Measurements from ENCODE around the gene SCAPER.

The SCAPER gene

DNA sequence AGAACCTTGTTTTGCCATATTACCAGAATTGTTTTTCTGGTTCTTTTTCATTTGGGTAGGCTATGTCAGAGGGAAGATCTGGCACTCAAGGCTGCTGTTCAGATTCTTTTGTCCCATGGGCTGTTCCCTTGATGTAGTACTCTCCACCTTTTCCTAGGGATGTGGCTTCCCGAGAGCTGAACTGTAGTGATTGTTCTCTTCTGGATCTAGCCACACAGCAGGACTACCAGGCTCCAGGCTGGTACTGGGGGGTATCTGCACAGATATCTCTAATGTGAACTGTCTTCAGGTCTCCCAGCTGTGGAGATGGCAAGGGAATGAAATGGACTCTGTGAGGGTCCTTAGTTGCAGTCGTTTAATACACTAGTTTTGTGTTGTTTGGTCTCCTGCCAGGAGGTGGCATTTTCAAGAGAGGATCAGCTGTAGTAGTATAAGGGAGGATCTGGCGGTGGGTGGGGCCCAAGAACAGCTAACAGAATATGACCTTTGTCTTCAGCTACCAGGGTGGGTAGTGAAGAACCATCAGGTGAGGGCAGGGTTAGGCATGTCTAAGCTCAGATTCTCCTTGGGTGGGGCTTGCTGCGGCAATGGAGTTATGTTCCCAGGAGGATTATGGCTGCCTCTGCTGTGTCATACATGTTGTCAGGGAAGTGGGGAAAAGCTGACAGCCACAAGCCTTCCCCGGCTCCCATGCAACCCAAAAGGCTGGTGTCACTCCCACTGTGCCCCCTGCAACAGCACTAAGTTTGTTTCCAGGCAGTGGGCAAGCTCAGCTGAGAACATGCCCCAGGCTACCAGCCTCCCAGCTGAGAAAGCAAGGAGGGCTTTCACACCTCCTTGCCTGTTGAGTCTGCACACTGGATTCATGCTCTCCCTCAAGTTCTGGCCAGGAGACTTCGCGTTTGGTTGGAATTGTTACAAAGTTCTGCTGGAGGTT, 316.1 kb downstream of the SCAPER start:
- peak in 1 of 10 donors; percentile 61 for DNase-seq
- intact Hi-C loops (cut with DNase I) = no loop called here

DNA sequence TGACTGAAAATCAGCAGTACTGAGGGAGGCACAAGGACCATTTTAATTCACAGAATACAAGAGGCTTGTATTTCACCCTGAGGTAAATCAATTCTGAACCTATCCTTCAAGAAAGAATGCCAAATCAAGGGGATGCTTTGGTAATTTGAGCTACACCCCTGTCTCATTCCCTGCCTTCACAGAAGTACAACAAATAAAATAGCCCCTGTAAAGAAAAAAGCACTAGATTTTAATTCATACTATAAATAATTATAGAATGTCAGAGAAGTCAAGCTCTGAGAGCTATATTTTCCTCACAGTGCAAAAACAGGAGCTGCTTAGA, 319.6 kb downstream of the SCAPER start:
- no peak for DNase-seq
- intact Hi-C loops (cut with DNase I) = no loop called here

DNA sequence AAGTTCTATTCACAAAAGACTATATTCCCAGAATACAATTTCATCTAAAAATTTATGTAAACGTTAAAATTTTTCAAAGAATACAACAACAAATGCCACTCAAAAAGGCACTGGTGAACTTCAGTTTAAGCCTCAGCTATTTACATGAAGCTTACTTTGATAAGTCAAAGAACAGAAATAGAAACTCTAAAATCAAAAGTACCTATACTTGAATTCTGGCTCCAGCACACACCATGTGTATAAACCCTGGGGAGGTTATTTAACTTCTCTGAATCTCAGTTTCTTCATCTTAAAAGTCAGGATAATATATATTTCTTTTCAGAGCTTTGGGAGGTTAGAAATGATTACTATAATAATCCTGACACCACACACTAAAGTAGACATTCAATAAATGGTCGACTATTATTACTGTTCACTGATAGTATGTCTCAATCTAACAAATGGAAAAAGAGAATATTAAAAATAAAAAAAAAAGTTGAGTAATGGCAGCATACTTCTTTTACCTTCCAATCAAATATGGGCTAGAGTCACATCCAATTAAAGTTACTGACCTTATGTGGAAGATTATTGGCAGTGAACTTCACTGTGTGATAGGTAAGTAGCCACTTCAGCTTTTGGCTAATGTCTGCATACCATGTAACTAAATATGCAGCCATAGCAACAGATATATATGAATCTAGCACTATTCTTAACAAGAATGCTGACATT, 320.1 kb downstream of the SCAPER start:
- no peak for DNase-seq
- intact Hi-C loops (cut with DNase I) = no loop called here

DNA sequence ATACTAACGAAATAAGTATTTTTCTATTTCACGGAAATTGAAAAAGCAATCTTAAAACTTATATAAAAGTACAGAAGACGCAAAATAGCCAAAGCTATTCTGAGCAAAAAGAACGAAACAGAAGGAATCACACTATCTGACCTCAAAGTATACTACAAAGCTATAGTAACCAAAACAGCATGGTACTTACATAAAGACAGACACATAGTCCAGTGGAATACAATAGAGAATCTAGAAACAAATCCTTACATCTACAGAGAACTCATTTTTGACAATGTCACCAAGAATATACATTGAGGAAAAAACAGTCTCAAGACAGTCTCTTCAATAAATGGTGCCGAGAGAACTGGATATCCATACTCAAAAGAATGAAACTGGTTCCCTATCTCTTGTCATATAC, 322.6 kb downstream of the SCAPER start:
- no peak for DNase-seq
- intact Hi-C loops (cut with DNase I) = no loop called here

DNA sequence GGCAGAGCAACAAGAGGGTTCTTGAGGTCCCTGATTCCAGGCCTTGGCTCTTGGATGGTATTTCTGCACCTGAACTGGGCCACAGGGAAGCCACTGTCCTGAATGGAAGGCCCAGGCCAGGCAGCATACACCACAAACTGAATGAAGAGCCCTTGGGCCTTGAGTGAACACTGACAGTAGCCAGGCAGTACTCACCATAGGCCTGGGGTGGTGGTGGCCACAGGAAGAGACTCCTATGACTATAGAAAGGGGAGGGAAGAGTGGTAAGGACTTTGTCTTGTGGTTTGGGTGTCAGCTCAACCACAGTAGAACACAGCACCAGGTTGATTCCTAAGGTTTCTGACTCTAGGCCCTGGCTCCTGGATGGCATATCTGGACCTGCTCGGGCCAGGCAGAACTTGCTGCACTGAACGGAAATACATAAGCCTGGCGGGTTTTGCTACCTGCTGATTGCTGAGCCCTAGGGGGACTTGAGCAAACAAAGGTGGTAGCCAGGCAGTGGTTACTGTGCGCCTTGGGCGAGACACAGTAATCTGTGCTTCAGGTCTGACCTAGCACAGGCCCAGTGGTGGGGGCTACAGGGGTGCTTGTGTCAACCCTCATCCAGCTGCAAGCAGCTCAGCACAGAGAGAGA, 327.1 kb downstream of the SCAPER start:
- intact Hi-C loops (cut with DNase I) = no loop called here
- DNase-seq = no peak

DNA sequence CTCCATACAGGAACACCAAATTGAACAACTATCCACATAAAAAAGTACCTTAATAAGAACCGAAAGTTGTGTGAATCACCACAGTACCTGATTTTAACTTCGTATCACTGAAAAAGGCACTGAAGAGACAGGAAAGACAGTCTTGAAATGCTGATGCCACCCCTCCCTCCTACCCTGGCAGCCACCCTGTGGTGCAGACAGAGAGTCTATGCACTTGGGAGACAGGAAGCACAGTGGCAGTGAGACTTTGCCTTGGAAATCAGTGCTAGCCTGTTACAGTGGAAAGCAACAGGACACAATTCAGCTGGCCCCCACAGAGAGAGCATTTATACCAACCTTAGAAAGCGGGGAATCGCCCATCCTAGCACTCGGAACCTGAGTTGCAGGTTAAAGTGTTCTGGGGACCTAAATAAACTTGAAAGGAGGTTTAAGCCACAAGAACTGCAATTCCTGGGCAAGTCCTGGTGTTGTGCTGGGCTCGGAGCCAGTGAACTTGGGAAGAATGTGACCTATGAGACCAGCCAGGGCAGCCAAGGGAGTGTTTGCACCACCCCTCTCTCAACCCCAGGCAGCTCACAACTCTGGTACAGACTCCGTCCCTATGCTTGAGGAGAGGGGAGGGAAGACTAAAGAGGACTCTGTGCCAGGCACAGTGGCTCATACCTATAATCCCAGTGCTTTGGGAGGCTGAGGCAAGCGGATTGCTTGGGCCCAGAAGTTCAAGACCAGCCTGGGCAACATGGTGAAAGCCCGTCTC, 328.4 kb downstream of the SCAPER start:
- intact Hi-C loops (cut with DNase I) = no loop called here
- DNase-seq = peak in 2 of 10 donors; percentile 29 to 59

DNA sequence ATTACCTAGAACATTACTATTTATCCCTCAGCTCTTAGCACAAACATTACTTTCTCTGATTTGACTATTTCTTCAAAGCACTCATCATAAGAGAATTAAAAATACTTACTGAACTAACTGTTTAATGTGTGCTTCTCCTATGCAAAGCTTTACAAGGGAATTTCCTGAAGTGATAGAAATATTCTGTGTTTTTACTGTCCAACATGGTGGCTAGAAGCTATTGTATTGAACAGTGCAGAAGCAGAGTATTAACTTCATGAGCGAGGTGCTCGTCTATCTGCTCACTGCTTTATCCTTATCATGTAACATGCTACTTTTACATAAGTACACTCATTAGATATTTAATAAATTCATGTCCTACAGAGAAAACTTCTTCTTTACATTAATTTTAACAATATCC, 329.5 kb downstream of the SCAPER start:
- DNase-seq = no peak
- intact Hi-C loops (cut with DNase I) = no loop called here

DNA sequence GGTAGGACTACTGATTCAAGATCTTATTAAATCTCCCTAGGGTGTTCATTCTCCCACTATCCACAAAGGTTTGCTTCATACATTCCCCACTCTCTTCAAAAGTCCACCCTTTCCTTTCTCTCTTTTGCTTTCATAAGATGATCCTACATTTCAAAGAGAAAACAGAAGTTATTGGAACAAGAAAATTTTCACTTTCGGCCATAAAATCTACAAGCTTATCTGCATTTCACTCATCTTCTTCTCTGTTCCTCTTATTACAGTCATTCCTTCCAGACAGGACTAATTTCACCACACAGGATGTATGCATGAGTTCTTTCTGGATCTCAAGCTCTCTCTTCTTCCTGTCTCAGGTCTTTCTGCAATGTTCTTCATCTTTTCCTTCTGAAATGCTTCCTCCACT, 329.9 kb downstream of the SCAPER start:
- no peak for DNase-seq
- intact Hi-C loops (cut with DNase I) = no loop called here

DNA sequence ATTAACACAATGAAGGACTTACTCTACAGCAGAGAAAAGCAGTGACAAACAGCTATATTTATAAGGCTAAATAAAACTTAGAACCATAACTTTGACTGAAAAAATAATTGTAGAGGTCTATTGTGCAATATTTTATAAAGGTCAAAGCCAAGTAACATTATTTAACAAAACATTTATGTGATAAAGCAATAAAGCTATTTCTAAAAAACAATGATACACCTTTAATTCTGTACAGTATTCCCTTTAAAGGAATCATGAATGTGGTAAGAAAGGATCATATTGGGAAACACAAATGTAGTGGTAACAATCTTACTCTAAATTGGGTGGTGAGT, 332.2 kb downstream of the SCAPER start:
- no peak for DNase-seq
- intact Hi-C loops (cut with DNase I) = no loop called here

DNA sequence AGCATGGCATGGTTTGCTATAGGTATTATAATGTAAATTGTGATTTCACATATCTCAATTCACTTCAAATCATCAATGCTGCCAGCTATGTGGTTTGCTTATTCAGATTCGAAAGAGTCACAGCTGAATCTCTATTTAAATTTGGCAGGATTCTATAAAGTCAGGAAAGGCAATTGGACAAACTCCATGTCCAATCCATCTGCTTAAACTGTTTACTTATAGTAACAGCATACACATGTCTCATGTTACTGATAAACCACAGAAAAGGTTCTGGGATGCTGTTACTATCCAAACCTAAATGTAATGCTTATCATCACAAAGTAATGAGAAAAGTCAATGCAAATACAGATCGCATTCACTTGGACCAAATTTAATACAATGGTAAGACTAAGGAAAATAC, 338.9 kb downstream of the SCAPER start:
- no peak for DNase-seq
- intact Hi-C loops (cut with DNase I) = no loop called here

DNA sequence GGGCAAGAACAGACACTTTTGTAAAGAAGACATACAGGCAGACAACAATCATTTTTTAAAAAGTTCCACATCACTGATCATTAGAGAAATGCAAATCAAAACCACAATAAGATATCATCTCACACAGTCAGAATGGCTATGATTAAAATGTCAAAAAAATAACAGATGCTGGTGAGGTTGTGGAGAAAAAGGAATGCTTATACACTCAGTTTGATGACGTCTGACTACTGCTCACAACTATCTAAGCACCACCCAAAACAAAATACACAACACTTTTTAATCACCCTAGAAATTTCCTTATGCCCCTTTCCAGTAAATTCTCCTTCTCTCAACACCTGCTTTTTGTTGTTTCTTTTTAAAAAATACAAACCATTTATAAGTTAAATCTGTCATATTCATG, 339.8 kb downstream of the SCAPER start:
- intact Hi-C loops (cut with DNase I) = no loop called here
- DNase-seq = no peak

DNA sequence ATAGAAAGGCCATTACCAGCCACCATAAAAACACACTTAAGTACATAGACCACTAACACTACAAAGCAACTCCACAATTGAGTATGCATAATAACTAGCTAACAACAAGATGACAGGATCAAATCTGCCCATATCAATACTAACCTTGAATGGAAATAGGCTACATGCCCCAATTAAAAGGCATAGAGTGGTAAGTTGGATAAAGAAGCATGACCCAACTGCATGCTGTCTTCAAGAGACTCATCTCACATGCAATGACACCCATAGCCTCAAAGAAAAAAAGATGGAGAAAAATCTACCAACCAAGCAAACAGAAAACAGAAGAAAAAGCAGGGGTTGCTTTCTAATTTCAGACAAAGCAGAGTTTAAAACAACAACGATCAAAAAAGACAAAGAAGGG, 349.9 kb downstream of the SCAPER start:
- DNase-seq = no peak
- intact Hi-C loops (cut with DNase I) = no loop called here

DNA sequence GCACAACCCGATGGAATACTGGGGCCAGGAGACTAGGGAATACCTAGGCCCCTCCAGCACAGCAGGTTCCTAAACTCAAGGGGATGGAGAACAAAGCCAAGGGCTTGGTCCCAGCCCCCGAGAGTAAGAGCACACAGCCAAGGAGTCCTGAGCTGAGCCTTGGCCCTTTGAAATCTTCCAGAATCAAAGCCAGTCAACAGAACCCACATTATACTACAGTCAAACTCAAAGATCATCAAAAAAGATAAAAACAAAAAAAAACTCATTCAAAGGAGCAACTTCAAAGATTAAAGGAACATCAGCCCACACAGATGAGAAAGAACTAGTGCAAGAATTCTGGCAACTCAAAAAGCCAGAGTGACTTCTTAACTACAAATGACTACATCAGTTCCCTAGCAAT, 351.6 kb downstream of the SCAPER start:
- DNase-seq = no peak
- intact Hi-C loops (cut with DNase I) = no loop called here

DNA sequence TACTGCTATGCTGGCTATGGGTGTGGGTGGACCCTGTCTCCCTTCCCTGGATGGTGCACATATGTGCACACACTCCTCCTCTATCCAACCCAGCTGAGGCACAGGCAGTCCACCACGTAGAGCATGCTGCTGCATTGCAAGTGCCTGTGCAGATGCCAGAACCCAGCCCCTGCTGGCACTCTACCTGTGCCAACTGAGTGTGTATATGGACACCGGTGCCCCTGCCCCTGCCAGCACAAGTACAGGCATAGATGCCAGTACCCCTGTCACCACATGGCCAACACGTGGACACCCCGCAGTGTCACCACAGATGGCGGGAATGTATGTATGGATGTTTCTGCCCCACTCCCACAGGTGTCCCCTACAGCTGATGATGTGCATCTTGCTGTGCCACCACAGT, 352.0 kb downstream of the SCAPER start:
- intact Hi-C loops (cut with DNase I) = no loop called here
- DNase-seq = peak in 2 of 10 donors; percentile 54 to 75

DNA sequence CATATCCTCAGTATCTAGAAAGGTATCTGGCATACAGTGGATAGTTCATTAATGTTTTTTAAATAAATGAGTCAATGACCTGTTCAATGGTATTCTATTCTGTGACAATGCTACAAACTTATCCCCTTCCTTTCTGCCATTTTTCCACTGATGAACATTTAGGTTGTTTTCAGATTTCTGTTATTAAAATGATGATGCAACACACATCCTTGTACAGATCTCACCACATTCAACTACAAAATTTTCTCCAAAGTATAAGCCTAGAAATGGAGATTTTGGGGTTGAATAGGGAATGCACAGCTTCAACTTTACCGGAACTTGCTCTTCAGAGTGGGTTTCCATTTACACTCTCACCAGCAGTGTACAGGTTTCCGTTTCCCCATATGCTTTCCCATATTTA, 358.3 kb downstream of the SCAPER start:
- intact Hi-C loops (cut with DNase I) = no loop called here
- no peak for DNase-seq

DNA sequence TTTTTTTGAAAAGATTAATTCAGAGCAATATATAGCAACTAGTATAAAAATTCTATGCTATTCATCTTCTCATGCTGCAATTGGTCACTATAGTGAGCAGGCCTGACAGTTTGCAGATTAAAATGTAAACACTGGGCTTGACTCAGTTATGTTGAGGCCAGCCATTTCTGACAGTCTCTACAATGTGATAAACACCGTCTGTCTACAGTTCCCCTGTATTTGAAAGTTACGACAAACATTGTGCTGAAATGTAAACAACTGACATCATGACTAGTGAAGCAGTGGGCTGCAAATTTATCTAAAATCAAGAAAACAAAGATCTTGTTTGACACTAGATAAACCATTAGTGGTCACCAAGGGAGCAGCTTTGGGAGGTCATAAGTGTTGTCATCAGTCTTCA, 371.1 kb downstream of the SCAPER start:
- DNase-seq = no peak
- intact Hi-C loops (cut with DNase I) = loop anchor here (1.0 kb wide), 1 partner anchor 7 kb away; no protein-coding TSS in a partner anchor

DNA sequence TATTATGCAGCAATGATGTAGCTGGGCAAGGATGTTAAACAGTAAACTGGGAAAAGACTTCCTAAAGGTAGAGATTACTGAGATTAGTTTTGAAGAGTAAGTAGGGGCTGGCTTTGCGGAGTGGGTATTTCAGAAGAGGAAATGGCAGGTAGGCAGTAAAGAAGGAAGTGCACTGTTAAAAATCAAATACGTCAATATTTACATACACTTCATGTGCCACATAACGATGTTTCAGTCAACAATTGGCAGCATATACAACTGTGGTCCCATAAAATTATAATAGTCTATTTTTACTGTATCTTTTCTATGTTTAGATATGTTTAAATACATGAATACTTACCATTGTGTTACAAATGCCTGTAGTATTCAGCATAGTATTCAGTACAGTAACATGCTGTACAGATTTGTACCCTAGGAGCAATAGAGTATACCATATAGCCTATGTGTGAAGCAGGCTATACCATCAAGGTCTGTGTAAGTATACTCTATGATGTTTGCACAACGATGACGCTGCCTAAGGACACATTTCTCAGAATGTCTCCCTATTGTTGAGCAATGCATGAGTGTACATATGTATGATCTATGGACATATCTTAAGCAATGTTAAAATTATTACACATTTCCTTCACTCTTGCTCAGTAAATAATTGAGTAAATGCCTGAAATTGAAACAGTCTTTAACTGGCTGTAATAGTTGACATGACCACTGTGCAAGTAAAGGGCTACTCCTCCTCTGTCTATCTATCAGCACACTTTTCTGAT, 371.9 kb downstream of the SCAPER start:
- intact Hi-C loops (cut with DNase I) = loop anchor here (1.0 kb wide), 1 partner anchor 8 kb away; no protein-coding TSS in a partner anchor
- DNase-seq = no peak

DNA sequence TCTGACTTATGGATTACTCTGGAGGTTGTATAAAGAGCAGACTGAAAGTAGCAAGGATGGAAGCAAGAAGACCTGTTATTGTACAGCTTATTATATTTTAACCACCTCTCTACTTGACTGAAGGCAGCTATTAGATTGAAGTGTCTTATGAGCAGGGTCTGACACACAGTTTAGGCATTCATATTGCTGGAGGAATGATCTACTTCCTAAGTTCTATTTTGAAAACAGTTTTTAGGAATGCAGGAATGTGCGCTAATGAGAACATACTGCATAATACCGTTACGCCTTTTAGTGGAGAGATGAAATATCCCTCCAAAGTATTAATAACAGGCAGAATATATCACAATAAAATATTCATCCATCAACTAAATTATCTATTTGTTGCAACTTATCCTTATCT, 375.2 kb downstream of the SCAPER start:
- intact Hi-C loops (cut with DNase I) = no loop called here
- no peak for DNase-seq

DNA sequence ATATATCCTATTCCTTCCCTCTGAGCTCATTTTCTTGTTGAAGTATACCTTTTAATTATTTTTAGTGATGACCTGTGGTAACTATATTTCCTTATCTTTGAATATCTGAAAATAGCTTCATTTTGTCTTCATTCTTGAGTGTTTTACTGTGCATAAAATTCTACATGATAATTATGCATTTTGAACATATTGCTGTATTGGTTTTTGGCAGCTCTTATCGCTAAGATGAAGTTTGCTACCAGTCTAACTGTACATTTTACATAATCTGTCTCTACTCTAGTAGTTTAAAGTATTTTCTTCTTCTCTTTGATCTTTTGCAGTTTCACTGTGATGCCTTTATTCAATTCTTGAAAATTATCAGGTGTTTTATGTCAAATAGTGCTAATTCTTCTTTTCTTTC, 379.0 kb downstream of the SCAPER start:
- DNase-seq = no peak
- intact Hi-C loops (cut with DNase I) = no loop called here

DNA sequence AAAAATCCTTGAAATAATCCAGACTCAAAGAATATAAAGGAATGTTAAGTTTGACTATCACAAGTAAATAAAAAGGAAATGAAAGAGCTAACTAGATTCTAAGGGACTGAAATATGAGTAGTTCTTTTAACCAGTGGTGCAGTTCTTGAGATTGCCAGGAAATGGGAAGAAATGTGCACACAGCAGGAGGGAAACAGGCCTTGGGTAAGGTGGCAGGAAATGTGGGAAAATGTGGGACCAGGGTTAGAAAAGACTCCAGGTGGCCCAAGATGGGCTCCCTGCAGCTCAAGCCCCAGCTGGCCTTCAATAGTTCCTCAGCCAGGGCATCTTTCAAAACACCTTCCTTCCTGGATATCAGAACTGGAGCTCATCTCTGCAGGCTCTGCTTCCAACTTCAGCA, 387.2 kb downstream of the SCAPER start:
- intact Hi-C loops (cut with DNase I) = no loop called here
- no peak for DNase-seq

Measured in posterior cingulate gyrus (tissue), 11 donors.